Suppressor macrophage (primary cell): Measurements from ENCODE around the gene AUP1.
A peak's percentile ranks its signal among the peaks of the same experiment; 100 is the strongest.

Source experiments
- DNase-seq, 4 experiments: peaks; one replicate each; pipeline ENCODE4 v3.0.0-alpha.2; 2020 to 2022

Gene AUP1

GRCh38 chr2:74535440-74535965, 6.0 kb upstream of the AUP1 start:
- DNase-seq = no peak

- no peak for DNase-seq
Measured at GRCh38 chr2:74534411-74534810, 4.9 kb upstream of the AUP1 start.

GRCh38 chr2:74533464-74533863, 4.0 kb upstream of the AUP1 start:
- no peak for DNase-seq

- DNase-seq = peak in 3 of 4 experiments; percentile 31 to 69 (median 63)
Measured at GRCh38 chr2:74532222-74532621, 2.7 kb upstream of the AUP1 start.

GRCh38 chr2:74531666-74532065, 2.2 kb upstream of the AUP1 start:
- no peak for DNase-seq

- peak; percentile 51 to 68 (median 64) for DNase-seq
Measured at GRCh38 chr2:74530239-74531187, 1.0 kb upstream of the AUP1 start.

- DNase-seq = no peak
Measured at GRCh38 chr2:74528600-74529356, 728 bp downstream of the AUP1 start.

- no peak for DNase-seq
Measured at GRCh38 chr2:74527741-74528140, 1.8 kb downstream of the AUP1 start.

GRCh38 chr2:74526649-74527230, 2.8 kb downstream of the AUP1 start:
- no peak for DNase-seq

GRCh38 chr2:74525717-74526648, 3.5 kb downstream of the AUP1 start, which contains the start of gene DQX1:
Gene DQX1, minus strand, starts transcription at chr2:74526231. Its CDS starts 502 bp downstream, at chr2:74525729.
- peak; percentile 37 to 74 (median 66) for DNase-seq

GRCh38 chr2:74524955-74525716, 4.4 kb downstream of the AUP1 start:
- DNase-seq = no peak

GRCh38 chr2:74524005-74524404, 5.5 kb downstream of the AUP1 start:
- no peak for DNase-seq

- no peak for DNase-seq
Measured at GRCh38 chr2:74522516-74522915, 7.0 kb downstream of the AUP1 start.

- no peak for DNase-seq
Measured at GRCh38 chr2:74516650-74517049, 12.9 kb downstream of the AUP1 start.

GRCh38 chr2:74515981-74516633, 13.4 kb downstream of the AUP1 start:
- peak; percentile 50 to 76 (median 64) for DNase-seq

- peak in 1 of 4 experiments; percentile 15 for DNase-seq
Measured at GRCh38 chr2:74515271-74515980, 14.1 kb downstream of the AUP1 start.

- DNase-seq = peak in 3 of 4 experiments; percentile 18 to 46 (median 39)
Measured at GRCh38 chr2:74514368-74515270, 14.9 kb downstream of the AUP1 start, which contains the start of gene TLX2. Gene TLX2, plus strand, starts transcription at chr2:74514450. Its CDS starts 357 bp downstream, at chr2:74514807.
